Measurements from ENCODE around the gene ST8SIA6.
A peak's percentile ranks its signal among the peaks of the same experiment; 100 is the strongest.

Gene ST8SIA6

DNA sequence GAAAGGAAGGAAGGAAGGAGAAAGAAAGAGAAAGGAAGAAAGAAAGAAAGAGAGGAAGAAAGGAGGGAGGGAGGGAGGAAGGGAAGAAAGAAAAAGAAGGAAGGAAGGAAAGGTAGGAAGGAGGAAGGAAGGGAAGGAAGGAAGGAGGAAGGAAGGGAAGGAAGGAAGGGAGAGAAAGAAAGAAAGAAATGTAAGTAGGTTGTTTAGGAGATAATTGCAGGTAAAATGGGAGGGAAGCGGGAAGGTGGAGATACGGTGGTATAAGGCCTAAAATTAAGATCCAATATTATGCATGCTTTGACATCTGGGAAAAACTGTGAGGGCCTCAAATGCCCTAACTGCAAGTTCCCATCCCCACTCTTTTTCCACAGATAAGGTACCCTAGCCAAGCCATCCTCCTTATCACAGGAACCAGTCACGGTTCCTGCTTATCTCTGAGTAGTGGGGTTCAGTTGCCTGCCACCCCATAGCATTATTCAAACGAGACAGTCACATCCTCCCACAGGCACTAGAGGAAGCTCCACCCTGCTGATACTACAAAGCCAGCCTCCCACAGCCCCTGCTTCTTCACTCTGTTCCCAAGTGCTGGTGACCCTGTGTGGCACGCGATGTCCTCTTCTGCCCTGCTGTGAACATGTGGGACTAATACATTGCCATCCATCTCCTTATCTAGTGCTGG is 28.7 kb downstream of the ST8SIA6 start:
- H3K9me3 ChIP-seq (ENCODE audit: insufficient read depth, low read depth, low read length) = no peaks in the 10 kb centered on the region
- H3K9ac ChIP-seq (ENCODE audit: low read depth, low read length, poor library complexity, severe bottlenecking) = peak overlapping the region; percentile 1
- peak overlapping the region; percentile 24; the same call in 1 of the 2 replicates for H2AFZ ChIP-seq (ENCODE audit: low read length)
- no peaks in the 10 kb centered on the region for H3K79me2 ChIP-seq (ENCODE audit: insufficient read depth, low read length)
- no peaks in the 10 kb centered on the region for H3F3A ChIP-seq (ENCODE audit: low read depth)
- H4K20me1 ChIP-seq (ENCODE audit: insufficient read depth, low read length, poor library complexity, severe bottlenecking) = no peaks in the 10 kb centered on the region
- peak overlapping the region; percentile 9 for H3K4me2 ChIP-seq (ENCODE audit: low read depth, low read length, poor library complexity, severe bottlenecking)
- H3K9me2 ChIP-seq (replicated peaks; ENCODE audit: low read depth, low read length) = no peaks in the 10 kb centered on the region
- H3K4me1 ChIP-seq (ENCODE audit: insufficient read depth, low read length, poor library complexity, severe bottlenecking) = peaks cover 52% of the 10 kb centered on the region
- no peaks in the 10 kb centered on the region for H3K36me3 ChIP-seq (ENCODE audit: insufficient read depth, low read length)
- TF ChIP-seq, protein P1, sequence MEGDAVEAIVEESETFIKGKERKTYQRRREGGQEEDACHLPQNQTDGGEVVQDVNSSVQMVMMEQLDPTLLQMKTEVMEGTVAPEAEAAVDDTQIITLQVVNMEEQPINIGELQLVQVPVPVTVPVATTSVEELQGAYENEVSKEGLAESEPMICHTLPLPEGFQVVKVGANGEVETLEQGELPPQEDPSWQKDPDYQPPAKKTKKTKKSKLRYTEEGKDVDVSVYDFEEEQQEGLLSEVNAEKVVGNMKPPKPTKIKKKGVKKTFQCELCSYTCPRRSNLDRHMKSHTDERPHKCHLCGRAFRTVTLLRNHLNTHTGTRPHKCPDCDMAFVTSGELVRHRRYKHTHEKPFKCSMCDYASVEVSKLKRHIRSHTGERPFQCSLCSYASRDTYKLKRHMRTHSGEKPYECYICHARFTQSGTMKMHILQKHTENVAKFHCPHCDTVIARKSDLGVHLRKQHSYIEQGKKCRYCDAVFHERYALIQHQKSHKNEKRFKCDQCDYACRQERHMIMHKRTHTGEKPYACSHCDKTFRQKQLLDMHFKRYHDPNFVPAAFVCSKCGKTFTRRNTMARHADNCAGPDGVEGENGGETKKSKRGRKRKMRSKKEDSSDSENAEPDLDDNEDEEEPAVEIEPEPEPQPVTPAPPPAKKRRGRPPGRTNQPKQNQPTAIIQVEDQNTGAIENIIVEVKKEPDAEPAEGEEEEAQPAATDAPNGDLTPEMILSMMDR (conservative IDR thresholded peaks at IDR 0.05; ENCODE audit: low read length) = no peak
- no peak for TF ChIP-seq EZH2phosphoT487 (IDR thresholded peaks at IDR 0.05; ENCODE audit: borderline replicate concordance)
- no peaks in the 10 kb centered on the region for H3K27me3 ChIP-seq (ENCODE audit: insufficient read depth, low read length, poor library complexity, severe bottlenecking)
- no peak overlapping the region for H3K4me3 ChIP-seq (ENCODE audit: low read length, poor library complexity, severe bottlenecking)

DNA sequence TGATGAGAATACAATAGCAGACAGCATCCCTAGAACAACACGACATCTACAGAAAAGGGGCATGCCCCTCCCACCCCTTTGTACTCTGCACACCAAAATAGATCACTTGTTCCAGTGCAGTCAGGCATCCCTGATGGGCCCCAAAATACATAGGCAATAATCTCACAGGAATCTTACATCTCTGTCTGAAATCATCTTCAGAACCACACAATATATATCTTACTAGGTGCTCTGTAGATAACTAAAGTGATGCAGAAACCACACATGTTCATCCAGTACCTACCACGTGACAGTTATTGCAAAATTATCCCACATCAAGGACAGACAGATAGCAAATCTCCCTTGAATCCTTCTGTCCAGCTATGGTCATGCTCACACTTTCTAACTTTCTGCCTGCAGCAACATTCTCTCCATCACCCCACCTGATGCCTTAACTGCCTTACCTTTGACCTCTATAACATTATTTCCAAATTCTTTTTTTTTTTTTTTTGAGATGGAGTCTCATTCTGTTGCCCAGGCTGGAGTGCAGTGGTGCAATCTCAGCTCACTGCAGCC is 30.7 kb downstream of the ST8SIA6 start:
- H3K79me2 ChIP-seq (ENCODE audit: insufficient read depth, low read length) = no peaks in the 10 kb centered on the region
- no peaks in the 10 kb centered on the region for H3K27me3 ChIP-seq (ENCODE audit: insufficient read depth, low read length, poor library complexity, severe bottlenecking)
- TF ChIP-seq, protein P1 (conservative IDR thresholded peaks at IDR 0.05; ENCODE audit: low read length) = no peak
- no peak for TF ChIP-seq EZH2phosphoT487 (IDR thresholded peaks at IDR 0.05; ENCODE audit: borderline replicate concordance)
- no peaks in the 10 kb centered on the region for H3K36me3 ChIP-seq (ENCODE audit: insufficient read depth, low read length)
- no peak overlapping the region for H2AFZ ChIP-seq (ENCODE audit: low read length)
- peaks cover 41% of the 10 kb centered on the region for H3K4me1 ChIP-seq (ENCODE audit: insufficient read depth, low read length, poor library complexity, severe bottlenecking)
- H4K20me1 ChIP-seq (ENCODE audit: insufficient read depth, low read length, poor library complexity, severe bottlenecking) = no peaks in the 10 kb centered on the region
- H3K9me2 ChIP-seq (replicated peaks; ENCODE audit: low read depth, low read length) = no peaks in the 10 kb centered on the region
- H3F3A ChIP-seq (ENCODE audit: low read depth) = no peaks in the 10 kb centered on the region
- H3K9me3 ChIP-seq (ENCODE audit: insufficient read depth, low read depth, low read length) = no peaks in the 10 kb centered on the region
- H3K9ac ChIP-seq (ENCODE audit: low read depth, low read length, poor library complexity, severe bottlenecking) = no peak overlapping the region
- H3K4me3 ChIP-seq (ENCODE audit: low read length, poor library complexity, severe bottlenecking) = no peak overlapping the region
- H3K4me2 ChIP-seq (ENCODE audit: low read depth, low read length, poor library complexity, severe bottlenecking) = no peak overlapping the region

DNA sequence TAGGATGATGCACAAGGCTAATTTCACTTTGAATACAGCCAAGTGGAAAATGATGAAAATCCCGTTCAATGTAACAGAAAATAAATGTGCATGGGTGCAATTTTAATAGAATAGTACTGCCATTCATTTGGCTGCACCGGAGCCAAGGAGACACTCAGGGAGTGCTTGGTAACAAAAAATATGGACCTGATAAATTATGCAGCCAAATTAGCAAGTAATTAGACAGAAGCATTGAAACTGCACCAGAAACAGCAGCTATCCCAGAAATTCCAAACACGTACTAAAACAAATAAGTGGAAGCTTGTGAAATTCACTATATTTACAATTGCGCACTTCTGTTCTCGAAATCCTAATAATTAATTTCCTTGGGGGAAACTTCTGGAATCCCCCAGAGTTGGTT is 31.5 kb downstream of the ST8SIA6 start:
- Histone ChIP-seq H4K20me1 (ENCODE audit: insufficient read depth, low read length, poor library complexity, severe bottlenecking) (no peaks in the 10 kb centered on the region), H3K9me2 (replicated peaks; ENCODE audit: low read depth, low read length) (no peaks in the 10 kb centered on the region), H3K4me1 (ENCODE audit: insufficient read depth, low read length, poor library complexity, severe bottlenecking) (peaks cover 33% of the 10 kb centered on the region), H3K4me3 (ENCODE audit: low read length, poor library complexity, severe bottlenecking) (no peak overlapping the region), H3K36me3 (ENCODE audit: insufficient read depth, low read length) (no peaks in the 10 kb centered on the region), H3K9me3 (ENCODE audit: insufficient read depth, low read depth, low read length) (no peaks in the 10 kb centered on the region), H3K4me2 (ENCODE audit: low read depth, low read length, poor library complexity, severe bottlenecking) (no peak overlapping the region), H3F3A (ENCODE audit: low read depth) (no peaks in the 10 kb centered on the region), H3K9ac (ENCODE audit: low read depth, low read length, poor library complexity, severe bottlenecking) (no peak overlapping the region), H3K27me3 (ENCODE audit: insufficient read depth, low read length, poor library complexity, severe bottlenecking) (no peaks in the 10 kb centered on the region), H2AFZ (ENCODE audit: low read length) (no peak overlapping the region), H3K79me2 (ENCODE audit: insufficient read depth, low read length) (no peaks in the 10 kb centered on the region)
- no peak for TF ChIP-seq EZH2phosphoT487 (IDR thresholded peaks at IDR 0.05; ENCODE audit: borderline replicate concordance)
- TF ChIP-seq, protein P1 (conservative IDR thresholded peaks at IDR 0.05; ENCODE audit: low read length) = no peak

Data from Loucy (cell line).